ELF-1 (cell line): ENCODE measurements around the gene SLC34A1.
"Not testable (repeated sequence)": the region's sequence is repeated elsewhere in the genome, so short reads cannot be mapped to it uniquely, and the experiment has no call there.

Experiments
- DNase-seq: peaks from one replicate; pipeline ENCODE4 v3.0.0-alpha.2; 2016; ENCODE audit warnings: low read depth, low spot score

Gene SLC34A1

GRCh38 chr5:177368869-177369644, 15.2 kb upstream of the SLC34A1 start:
- DNase-seq: no peak

GRCh38 chr5:177369645-177370440, 14.4 kb upstream of the SLC34A1 start:
- no peak for DNase-seq

GRCh38 chr5:177370488-177371119, 13.6 kb upstream of the SLC34A1 start:
- DNase-seq: peak; percentile 98

GRCh38 chr5:177371120-177372033, 12.9 kb upstream of the SLC34A1 start:
- DNase-seq: no peak

- DNase-seq: no peak
These were observed 12.0 kb upstream of the SLC34A1 start for GRCh38 chr5:177372034-177372896.

GRCh38 chr5:177372910-177373309, 11.3 kb upstream of the SLC34A1 start:
- no peak for DNase-seq

GRCh38 chr5:177373806-177374205, 10.4 kb upstream of the SLC34A1 start:
- no peak for DNase-seq

- DNase-seq: no peak
These were observed 10.0 kb upstream of the SLC34A1 start for GRCh38 chr5:177374211-177374610.

- not testable (repeated sequence) for DNase-seq
These were observed 8.7 kb upstream of the SLC34A1 start for GRCh38 chr5:177375516-177375915.

GRCh38 chr5:177376107-177376506, 8.1 kb upstream of the SLC34A1 start:
- no peak for DNase-seq

- no peak for DNase-seq
These were observed 6.1 kb upstream of the SLC34A1 start for GRCh38 chr5:177377851-177378776.

GRCh38 chr5:177378884-177379883, 5.0 kb upstream of the SLC34A1 start:
- DNase-seq: no peak

GRCh38 chr5:177380805-177381126, 3.5 kb upstream of the SLC34A1 start:
- no peak for DNase-seq

GRCh38 chr5:177382423-177383029, 1.7 kb upstream of the SLC34A1 start:
- peak; percentile 48 for DNase-seq

- no peak for DNase-seq
These were observed 1.1 kb upstream of the SLC34A1 start for GRCh38 chr5:177383181-177383580.

- no peak for DNase-seq
These were observed 1.5 kb downstream of the SLC34A1 start for GRCh38 chr5:177385720-177386119.

- no peak for DNase-seq
These were observed 2.3 kb downstream of the SLC34A1 start for GRCh38 chr5:177386542-177386941.

- DNase-seq: no peak
These were observed 3.2 kb downstream of the SLC34A1 start for GRCh38 chr5:177387405-177387804.
